Posterior vena cava (tissue), 2 donors: ENCODE data around the gene PNPLA6. TPM values are rescaled to one million over a fixed set of nuclear protein-coding genes. Genes with fewer than 3 reads are reported as not detected.
"Not testable (repeated sequence)": the region's sequence is repeated elsewhere in the genome, so short reads cannot be mapped to it uniquely, and the experiment has no call there.

Source experiments
- DNase-seq: peaks from one replicate; pipeline ENCODE4 v3.0.0-alpha.2; 2020; ENCODE audit warnings: low spot score
- intact Hi-C, 2 donors: fragments of 100-400 bp; cut with DNase I; formaldehyde crosslinking; loops; one replicate each; pipeline versions ENCODE4 v1.14.1 to v1.14.2; 2022 to 2023
- total RNA-seq, 2 donors: library from RNA; stranded (reverse); fragmentation: NEBNext Ultra II Directional; extraction: Animal tissue kit (Norgen Biotek cat#: 25700); gene quantifications; one replicate each; pipeline ENCODE4 v1.2.1, GENCODE V29; 2021
- donor health status: DM: yes; HTN: yes; CAD: no.
- donor health status: DM: yes; HTN: yes; CAD: no.

PNPLA6 gene
- total RNA-seq, 2 donors from 2014 or later, result 78.0 to 79.3 TPM

- intact Hi-C loops, result no loop called here
- no peak for DNase-seq
Observed at GRCh38 chr19:7549429-7550148, 14.1 kb downstream of the PNPLA6 start.

GRCh38 chr19:7550169-7550770 lies 14.8 kb downstream of the PNPLA6 start:
- no peak for DNase-seq
- intact Hi-C loops, result no loop called here

- intact Hi-C loops, result no loop called here
- DNase-seq, result no peak
Observed at GRCh38 chr19:7550987-7551761, 15.7 kb downstream of the PNPLA6 start.

- no peak for DNase-seq
- intact Hi-C loops, result no loop called here
Observed at GRCh38 chr19:7552781-7553180, 17.3 kb downstream of the PNPLA6 start.

GRCh38 chr19:7554565-7554964 lies 19.0 kb downstream of the PNPLA6 start:
- intact Hi-C loops, result no loop called here
- no peak for DNase-seq

- intact Hi-C loops, result no loop called here
Observed at GRCh38 chr19:7554990-7555864, 19.7 kb downstream of the PNPLA6 start.

GRCh38 chr19:7556696-7557315 lies 21.3 kb downstream of the PNPLA6 start:
- intact Hi-C loops, result no loop called here
- no peak for DNase-seq

More at GRCh38 chr19:7554990-7555864, 19.7 kb downstream of the PNPLA6 start:
- DNase-seq, result no peak

- intact Hi-C loops, result no loop called here
Observed at GRCh38 chr19:7558667-7559066, 23.1 kb downstream of the PNPLA6 start.

GRCh38 chr19:7559102-7559501 lies 23.6 kb downstream of the PNPLA6 start:
- intact Hi-C loops, result no loop called here
- no peak for DNase-seq

More at GRCh38 chr19:7558667-7559066, 23.1 kb downstream of the PNPLA6 start:
- no peak for DNase-seq

GRCh38 chr19:7560255-7560654 lies 24.7 kb downstream of the PNPLA6 start:
- no peak for DNase-seq
- intact Hi-C loops, result no loop called here

GRCh38 chr19:7561325-7561724 lies 25.8 kb downstream of the PNPLA6 start:
- intact Hi-C loops, result no loop called here
- DNase-seq, result no peak

GRCh38 chr19:7562646-7563393 lies 27.3 kb downstream of the PNPLA6 start:
- intact Hi-C loops, result no loop called here
- no peak for DNase-seq

GRCh38 chr19:7564866-7565265 lies 29.3 kb downstream of the PNPLA6 start:
- intact Hi-C loops, result loop anchor here in 1 of 2 donors (5.0 kb wide), 1 partner anchor 232 kb away; no protein-coding TSS in a partner anchor
- DNase-seq, result no peak

GRCh38 chr19:7565332-7565731 lies 29.8 kb downstream of the PNPLA6 start:
- DNase-seq, result no peak
- intact Hi-C loops, result loop anchor here in 1 of 2 donors (5.0 kb wide), 1 partner anchor 232 kb away; no protein-coding TSS in a partner anchor

- intact Hi-C loops, result no loop called here
- no peak for DNase-seq
Observed at GRCh38 chr19:7570761-7571160, 35.2 kb downstream of the PNPLA6 start.

- intact Hi-C loops, result no loop called here
- DNase-seq, result no peak
Observed at GRCh38 chr19:7575434-7576040, 40.0 kb downstream of the PNPLA6 start.

GRCh38 chr19:7577422-7577821 lies 41.9 kb downstream of the PNPLA6 start:
- DNase-seq, intact Hi-C loops: not testable (repeated sequence)

GRCh38 chr19:7578127-7578526 lies 42.6 kb downstream of the PNPLA6 start:
- DNase-seq, result no peak
- intact Hi-C loops, result no loop called here
